ENCODE measurements around the gene LDLRAD3.

LDLRAD3 gene

DNA sequence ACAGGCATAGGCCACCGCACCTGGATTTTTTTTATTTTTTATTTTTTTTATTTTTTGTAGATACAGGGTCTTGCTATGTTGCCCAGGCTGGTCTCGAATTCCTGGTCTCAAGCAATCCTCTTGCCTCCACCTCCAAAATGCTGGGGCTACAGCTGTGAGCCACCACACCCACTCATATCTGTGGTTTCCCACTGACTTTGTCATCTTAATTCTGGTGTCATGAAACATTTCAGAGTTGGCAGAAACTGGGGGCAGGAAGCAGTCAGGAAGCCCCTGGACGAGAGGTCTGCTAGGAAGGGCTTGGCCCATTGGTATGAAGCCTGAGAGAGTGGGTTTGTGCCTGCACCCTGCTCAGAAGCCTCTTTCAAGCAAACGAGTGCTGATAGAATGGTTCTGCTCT, 296.3 kb downstream of the LDLRAD3 start:
- no peak for DNase-seq (ENCODE audit: low read depth)

- DNase-seq (ENCODE audit: low read depth) = no peak
Observed at GRCh38 chr11:36240801-36241200, 296.9 kb downstream of the LDLRAD3 start.

DNA sequence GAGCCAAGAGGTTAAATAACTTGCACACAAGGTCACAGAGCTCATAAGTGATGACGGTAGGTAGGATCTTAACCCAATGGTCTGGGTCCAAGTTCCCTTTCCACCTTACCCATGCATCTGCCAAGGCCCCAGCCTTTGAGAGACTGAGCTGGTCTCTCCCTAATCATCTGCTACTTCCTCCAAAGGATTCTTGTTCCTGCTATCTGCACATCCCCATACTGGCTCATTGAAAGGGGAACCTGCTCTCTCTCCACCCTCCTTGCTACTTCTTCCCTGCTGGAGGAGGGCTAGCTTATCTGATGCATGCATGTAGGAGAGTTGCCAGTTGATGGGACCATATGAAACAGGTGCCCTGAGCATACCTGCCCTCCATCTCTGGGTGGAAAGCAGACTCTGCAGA, 297.6 kb downstream of the LDLRAD3 start:
- DNase-seq (ENCODE audit: low read depth) = no peak

GRCh38 chr11:36243641-36244040, 299.8 kb downstream of the LDLRAD3 start:
- no peak for DNase-seq (ENCODE audit: low read depth)

DNA sequence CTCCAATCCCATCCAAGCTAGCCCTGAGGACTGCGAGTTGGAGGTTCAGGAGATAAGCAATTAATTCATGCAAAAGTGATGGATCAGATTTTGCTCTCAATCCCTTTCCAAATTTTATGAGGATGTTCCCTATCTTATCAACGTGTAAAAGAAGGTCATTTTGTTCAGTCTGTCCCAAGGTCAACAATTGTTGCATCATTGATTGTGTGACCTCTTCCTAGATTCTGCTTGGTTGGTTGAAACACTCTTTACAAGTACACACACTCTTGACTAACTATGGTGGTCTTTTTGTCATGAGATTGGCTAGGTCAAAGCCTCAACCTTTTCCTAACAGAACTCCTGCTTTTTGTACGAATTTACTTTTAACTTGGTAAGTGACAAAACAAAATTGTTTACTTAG, 303.6 kb downstream of the LDLRAD3 start:
- no peak for DNase-seq (ENCODE audit: low read depth)

DNA sequence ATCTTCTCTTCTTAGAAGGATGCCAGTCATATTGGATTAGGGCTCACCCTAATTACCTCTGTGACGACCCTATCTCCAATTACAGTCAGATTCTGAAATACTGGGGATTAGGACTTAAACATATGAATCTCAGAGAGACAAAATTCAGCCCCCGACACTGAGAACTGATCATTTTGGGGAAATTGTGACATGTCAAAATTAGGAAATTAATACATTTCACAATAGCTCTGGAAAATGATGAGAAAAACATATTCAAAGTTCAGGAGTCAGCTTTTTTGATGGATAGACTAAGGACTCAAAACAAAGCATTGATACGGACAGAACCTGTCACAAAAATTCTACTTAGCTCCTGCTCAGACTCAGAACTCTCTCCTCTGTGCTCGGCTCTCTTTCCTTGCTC, 304.6 kb downstream of the LDLRAD3 start:
- DNase-seq (ENCODE audit: low read depth) = no peak

GRCh38 chr11:36249246-36249645, 305.4 kb downstream of the LDLRAD3 start:
- DNase-seq (ENCODE audit: low read depth) = no peak

GRCh38 chr11:36251823-36252222, 308.0 kb downstream of the LDLRAD3 start:
- no peak for DNase-seq (ENCODE audit: low read depth)

DNA sequence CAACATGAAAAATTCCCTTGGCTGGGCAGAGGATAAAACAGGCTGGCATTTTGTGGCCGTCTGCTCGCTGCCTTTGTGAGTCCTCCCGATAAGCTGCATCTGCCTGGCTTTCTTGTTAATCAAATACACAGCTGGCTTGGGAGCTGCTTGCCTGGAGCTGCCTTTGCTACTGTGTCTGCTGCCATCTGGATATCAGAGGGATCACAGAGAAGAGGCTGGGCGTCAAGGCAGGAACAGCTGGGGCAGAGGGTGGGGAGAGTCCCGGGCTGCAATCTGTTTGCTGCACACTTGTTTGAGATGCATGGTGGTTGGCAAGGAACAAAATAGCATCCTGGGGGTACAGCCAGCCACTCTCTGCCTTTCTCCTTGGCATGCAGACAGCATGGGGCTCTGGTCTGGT, 309.4 kb downstream of the LDLRAD3 start:
- DNase-seq (ENCODE audit: low read depth) = no peak

DNA sequence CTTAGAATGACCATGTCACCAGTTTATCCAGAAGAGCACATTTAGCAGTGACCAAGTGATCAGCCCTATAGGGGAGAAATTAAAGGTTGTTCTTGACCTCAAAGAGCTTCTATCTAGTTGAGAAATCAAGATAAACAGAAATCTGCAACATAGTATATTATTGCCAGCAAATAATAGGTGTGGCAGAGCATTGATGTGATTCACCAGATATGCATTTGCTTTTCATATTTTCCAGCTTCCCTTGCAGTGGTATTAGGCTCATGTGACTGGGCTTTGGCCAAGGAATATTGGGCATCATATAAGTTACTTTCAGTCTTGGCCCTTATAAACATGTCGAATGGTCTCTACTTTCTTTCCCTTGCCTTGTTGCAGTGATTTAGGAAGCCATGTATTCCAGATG, 310.9 kb downstream of the LDLRAD3 start:
- DNase-seq (ENCODE audit: low read depth) = no peak

- no peak for DNase-seq (ENCODE audit: low read depth)
Observed at GRCh38 chr11:36257351-36257750, 313.5 kb downstream of the LDLRAD3 start.

- no peak for DNase-seq (ENCODE audit: low read depth)
Observed at GRCh38 chr11:36258730-36259360, 315.0 kb downstream of the LDLRAD3 start.

DNA sequence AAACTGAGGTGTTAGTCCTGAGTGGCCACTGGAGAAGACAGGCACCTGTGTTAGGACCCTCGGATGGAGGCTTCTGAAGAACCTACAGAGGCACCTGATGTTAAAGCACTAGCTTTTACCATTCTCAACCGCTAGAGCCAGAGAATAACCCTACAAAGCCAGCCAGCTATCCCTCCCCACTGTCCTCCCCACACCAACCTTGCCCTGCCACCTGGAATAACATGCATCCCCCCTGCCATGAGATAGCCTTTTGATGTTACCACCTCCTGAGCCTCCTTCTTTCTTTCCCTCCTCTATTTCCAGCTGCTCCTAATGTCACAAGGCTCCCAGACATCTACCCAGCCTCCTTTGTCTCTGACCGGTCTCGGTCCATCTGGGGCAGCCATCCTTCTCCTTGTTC, 317.2 kb downstream of the LDLRAD3 start:
- no peak for DNase-seq (ENCODE audit: low read depth)

DNA sequence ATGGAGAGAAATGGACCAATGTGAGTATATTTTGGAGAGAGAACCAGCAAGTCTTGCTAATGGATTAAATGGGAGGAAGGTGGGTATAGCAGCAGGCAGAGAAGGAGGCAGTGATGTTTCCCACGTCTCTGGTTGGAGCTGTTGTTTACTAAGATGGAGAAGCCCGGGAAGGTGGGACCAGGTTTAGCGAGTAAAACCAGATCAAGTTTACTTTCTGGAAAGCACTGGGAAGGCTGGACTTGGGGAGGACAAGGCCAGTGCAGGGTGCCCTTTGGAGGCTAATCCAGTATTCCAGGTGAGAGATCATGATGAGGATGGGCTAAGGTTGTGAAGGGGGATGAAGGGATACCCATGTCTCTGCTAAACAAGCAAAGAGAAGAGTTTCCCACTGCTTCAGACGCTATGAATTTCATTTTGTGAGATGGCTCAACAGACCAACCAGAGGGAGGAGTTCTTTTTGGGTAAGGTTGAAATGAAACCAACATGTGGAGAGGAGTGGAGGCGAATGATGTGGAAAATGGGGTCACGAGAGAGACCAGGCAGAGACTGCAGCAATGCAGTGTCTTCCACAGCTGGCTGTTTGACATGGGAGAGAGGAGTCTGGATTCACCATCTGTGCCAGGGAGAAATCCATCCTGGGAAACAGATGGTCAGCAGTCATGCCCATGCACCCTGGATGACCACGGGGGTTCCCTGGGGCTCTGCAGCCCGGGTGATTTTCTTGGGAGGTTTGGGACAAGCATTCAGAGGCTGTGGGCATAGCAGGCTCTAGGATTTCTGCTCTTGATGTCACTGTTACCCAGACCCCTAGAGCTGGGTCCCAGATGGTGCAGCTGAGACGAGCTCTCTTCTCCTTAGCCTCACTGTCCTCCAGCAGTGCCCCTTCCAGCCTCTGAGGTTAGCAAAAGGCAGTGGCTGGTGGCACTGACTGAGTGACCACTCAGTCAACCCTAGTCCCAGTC, 320.4 kb downstream of the LDLRAD3 start:
- no peak for DNase-seq (ENCODE audit: low read depth)

GRCh38 chr11:36264973-36265344, 321.1 kb downstream of the LDLRAD3 start:
- DNase-seq (ENCODE audit: low read depth) = no peak

- DNase-seq (ENCODE audit: low read depth) = peak; percentile 5
Observed at GRCh38 chr11:36265793-36266628, 322.1 kb downstream of the LDLRAD3 start.

- DNase-seq (ENCODE audit: low read depth) = no peak
Observed at GRCh38 chr11:36266767-36267166, 322.9 kb downstream of the LDLRAD3 start.

DNA sequence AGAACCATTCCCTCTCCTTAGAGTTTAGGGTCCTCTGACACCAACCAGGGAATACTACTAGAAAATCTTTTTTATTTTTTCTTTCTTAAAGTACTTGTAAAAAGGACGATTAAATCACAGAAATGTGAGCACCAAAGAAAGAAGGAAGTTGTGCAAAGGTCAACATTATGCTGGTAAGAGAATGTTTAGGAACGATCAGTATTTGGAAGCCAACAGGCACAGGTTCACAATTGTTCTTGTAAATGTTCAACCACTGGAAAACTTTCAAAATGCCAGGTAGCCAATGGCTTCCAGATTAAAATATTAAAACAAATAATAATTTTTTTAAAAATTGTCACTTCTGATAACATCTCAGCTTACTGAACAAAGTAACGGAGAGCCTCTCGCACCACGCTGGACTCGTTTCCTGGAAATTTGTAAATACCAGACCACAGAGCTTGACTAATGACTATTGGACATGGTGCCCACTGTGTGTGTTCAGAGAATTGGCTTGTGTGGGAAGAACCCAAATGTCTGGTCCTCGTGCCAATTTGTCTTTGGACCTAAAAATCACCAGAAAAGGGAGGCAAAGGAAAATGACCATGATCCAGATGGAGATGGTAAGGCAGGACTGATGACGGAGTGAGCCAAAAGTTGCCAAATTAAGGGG, 324.6 kb downstream of the LDLRAD3 start:
- no peak for DNase-seq (ENCODE audit: low read depth)

GRCh38 chr11:36270701-36271100, 326.8 kb downstream of the LDLRAD3 start:
- no peak for DNase-seq (ENCODE audit: low read depth)

GRCh38 chr11:36271794-36272407, 328.0 kb downstream of the LDLRAD3 start:
- DNase-seq (ENCODE audit: low read depth) = no peak

- no peak for DNase-seq (ENCODE audit: low read depth)
Observed at GRCh38 chr11:36273110-36273509, 329.2 kb downstream of the LDLRAD3 start.

GRCh38 chr11:36274414-36274813, 330.6 kb downstream of the LDLRAD3 start:
- DNase-seq (ENCODE audit: low read depth) = no peak

Data from activated T-helper 1 cell treated with Interleukin-2 at 50 U/mL for 16 hours (primary cell).